Parathyroid adenoma (tissue), 2 donors: ENCODE data around the gene DIPK1A.

Source experiments
- H2AFZ ChIP-seq: fragments of 300-600 bp; sonication (generic); one replicate; pipeline ENCODE4 v1.7.0; 2017; ENCODE audit warnings: antibody characterized with exemption, mild to moderate bottlenecking
- H3K27ac ChIP-seq: fragments of 300-600 bp; sonication (generic); one replicate; pipeline ENCODE4 v1.7.0; 2017
- H3K27me3 ChIP-seq: fragments of 300-600 bp; sonication (generic); one replicate; pipeline ENCODE4 v1.7.0; 2017; ENCODE audit warnings: low read length; ENCODE audit not compliant: control insufficient read depth, insufficient read depth
- H3K36me3 ChIP-seq: fragments of 300-600 bp; sonication (generic); one replicate; pipeline ENCODE4 v1.7.0; 2017; ENCODE audit warnings: low read length; ENCODE audit not compliant: control insufficient read depth, insufficient read depth
- H3K4me1 ChIP-seq: fragments of 300-600 bp; sonication (generic); one replicate; pipeline ENCODE4 v1.7.0; 2017; ENCODE audit warnings: control low read depth
- H3K4me2 ChIP-seq: fragments of 300-600 bp; sonication (generic); one replicate; pipeline ENCODE4 v1.7.0; 2017; ENCODE audit warnings: low read length
- H3K4me3 ChIP-seq: fragments of 300-600 bp; sonication (generic); one replicate; pipeline ENCODE4 v1.7.0; 2017; ENCODE audit warnings: low read depth, low read length
- H3K79me2 ChIP-seq: fragments of 300-600 bp; sonication (generic); one replicate; pipeline ENCODE4 v1.7.0; 2017; ENCODE audit warnings: control low read depth
- H3K9ac ChIP-seq: fragments of 300-600 bp; sonication (generic); one replicate; pipeline ENCODE4 v1.7.0; 2017; ENCODE audit warnings: mild to moderate bottlenecking
- H3K9me3 ChIP-seq: fragments of 300-600 bp; sonication (generic); one replicate; pipeline ENCODE4 v1.7.0; 2017; ENCODE audit warnings: low read length; ENCODE audit not compliant: control insufficient read depth
- TF ChIP-seq, protein P1 (sequence below): fragments of 300-600 bp; sonication (generic); IDR thresholded peaks from one replicate; pipeline ENCODE4 v1.7.0; 2017; ENCODE audit warnings: antibody characterized with exemption, mild to moderate bottlenecking
- donor health status: primary hyperparathyroidism.

Gene DIPK1A

DNA sequence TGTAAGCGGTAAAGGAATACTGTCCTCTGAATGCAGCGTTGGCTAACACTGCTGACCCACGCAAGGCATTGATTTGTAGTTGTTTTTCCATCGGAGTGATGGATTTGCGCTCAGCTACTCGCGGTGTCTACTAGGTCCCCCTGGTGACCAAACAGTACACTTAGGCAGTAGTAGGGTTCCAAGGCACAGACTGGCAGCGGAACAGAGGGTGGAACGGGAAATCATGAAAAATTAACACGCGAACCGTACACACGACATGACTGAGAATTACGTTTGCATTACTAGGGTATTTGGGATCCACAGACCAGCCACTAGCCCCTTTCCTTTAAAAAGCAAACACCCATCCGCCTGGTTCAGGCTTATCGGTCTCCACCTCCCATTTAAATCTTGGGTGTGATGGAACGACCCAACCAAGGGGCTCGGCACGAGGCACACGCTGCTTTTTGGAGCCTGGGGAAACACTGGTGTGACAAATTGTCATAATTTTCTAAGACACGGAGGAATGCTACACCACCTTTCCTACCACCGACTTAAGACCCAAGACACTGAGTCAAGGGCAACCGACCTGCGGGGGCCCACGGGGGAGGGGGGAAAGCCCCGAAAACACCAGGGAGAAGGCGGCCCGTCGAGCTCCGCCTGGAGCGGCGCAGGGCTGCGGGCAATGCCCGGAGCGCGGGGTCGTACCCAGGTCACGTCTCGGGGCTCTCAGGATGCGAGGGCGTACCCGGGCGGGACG, 699 bp downstream of the DIPK1A start:
- Histone ChIP-seq H3K9ac (no peak overlapping the region), H3K27ac (peak overlapping the region; percentile 79), H3K36me3 (no peaks in the 10 kb centered on the region), H3K79me2 (no peaks in the 10 kb centered on the region), H3K27me3 (no peaks in the 10 kb centered on the region), H3K4me3 (peak overlapping the region; percentile 82), H3K4me1 (no peaks in the 10 kb centered on the region), H2AFZ (peak overlapping the region; percentile 81), H3K4me2 (peak overlapping the region; percentile 99), H3K9me3 (no peaks in the 10 kb centered on the region)
- TF ChIP-seq, protein P1, sequence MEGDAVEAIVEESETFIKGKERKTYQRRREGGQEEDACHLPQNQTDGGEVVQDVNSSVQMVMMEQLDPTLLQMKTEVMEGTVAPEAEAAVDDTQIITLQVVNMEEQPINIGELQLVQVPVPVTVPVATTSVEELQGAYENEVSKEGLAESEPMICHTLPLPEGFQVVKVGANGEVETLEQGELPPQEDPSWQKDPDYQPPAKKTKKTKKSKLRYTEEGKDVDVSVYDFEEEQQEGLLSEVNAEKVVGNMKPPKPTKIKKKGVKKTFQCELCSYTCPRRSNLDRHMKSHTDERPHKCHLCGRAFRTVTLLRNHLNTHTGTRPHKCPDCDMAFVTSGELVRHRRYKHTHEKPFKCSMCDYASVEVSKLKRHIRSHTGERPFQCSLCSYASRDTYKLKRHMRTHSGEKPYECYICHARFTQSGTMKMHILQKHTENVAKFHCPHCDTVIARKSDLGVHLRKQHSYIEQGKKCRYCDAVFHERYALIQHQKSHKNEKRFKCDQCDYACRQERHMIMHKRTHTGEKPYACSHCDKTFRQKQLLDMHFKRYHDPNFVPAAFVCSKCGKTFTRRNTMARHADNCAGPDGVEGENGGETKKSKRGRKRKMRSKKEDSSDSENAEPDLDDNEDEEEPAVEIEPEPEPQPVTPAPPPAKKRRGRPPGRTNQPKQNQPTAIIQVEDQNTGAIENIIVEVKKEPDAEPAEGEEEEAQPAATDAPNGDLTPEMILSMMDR: peak; percentile 55

DNA sequence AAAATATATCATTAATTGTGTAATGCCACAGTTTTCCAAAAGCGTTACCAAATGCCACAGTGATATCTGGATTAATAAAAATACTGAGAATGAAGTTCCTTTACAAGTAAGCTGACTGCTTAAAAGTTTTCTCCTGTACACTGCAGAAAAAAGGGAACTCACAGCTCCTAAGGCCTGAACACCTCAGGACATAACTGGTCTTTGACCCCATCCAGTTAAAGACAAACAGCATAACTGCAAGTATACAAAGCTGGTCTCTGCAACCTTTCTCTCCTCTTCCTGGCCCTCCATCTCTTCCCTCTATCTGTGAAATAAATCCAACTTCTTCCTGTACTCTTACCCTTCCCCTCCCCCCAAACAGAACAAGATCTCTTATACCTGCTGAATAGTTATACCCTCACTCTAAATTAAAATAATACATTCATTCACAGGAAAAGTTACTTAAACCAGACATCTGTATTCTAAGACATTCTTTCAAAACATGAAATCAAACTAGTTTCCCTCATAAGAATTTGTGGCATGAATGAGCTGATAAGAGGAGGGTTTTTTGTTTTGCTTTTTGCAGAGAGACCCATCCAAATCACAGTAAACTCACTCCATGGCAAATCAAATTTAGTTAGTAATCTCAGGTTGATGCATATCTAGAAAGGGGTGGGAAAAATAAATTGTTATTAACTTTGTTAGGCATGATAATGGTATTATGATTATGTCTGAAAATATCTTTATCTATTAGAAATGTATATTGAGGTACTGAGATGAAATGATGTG, 2.9 kb downstream of the DIPK1A start:
- Histone ChIP-seq H3K9ac (no peak overlapping the region), H3K79me2 (no peaks in the 10 kb centered on the region), H3K4me2 (no peak overlapping the region), H3K9me3 (no peaks in the 10 kb centered on the region), H3K36me3 (no peaks in the 10 kb centered on the region), H3K27me3 (no peaks in the 10 kb centered on the region), H3K27ac (no peak overlapping the region), H3K4me3 (no peak overlapping the region), H2AFZ (no peak overlapping the region), H3K4me1 (no peaks in the 10 kb centered on the region)
- TF ChIP-seq, protein P1: no peak

DNA sequence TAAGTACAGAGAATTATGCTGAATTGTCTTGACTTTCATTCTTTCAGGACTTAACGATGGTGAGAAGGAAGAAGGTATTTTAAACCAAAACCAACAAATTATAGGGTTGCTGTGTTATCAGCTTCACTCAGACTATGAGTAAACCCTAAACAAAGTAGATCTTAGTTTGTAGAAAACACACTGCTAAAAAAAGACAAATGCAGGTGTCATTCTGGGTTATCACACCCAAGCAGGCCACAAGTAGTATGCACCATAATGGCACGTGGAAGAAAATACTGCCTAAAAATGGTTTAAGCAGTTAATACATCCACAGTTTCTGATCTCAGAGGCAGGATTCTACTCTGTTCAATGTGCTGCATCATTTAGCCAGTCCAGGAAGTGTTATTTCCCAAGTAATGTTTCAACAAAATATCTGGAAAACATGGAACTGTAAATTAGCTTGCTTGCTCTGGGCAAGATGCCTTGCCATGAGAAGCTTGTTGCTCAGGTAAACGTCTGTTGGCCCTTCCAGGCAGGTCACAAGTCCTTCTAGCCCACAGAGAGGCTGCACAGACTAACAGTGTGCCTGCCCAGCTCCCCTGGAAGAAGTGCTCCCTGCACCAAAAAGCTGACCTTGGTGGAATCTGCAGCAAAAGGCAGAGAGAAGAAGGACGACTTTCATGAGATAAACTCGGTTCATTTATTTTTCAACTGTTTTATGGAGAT, 4.1 kb downstream of the DIPK1A start:
- H3K9ac ChIP-seq: no peak overlapping the region
- H3K4me1 ChIP-seq: no peaks in the 10 kb centered on the region
- H3K27me3 ChIP-seq: no peaks in the 10 kb centered on the region
- no peaks in the 10 kb centered on the region for H3K9me3 ChIP-seq
- H3K27ac ChIP-seq: no peak overlapping the region
- no peaks in the 10 kb centered on the region for H3K36me3 ChIP-seq
- H2AFZ ChIP-seq: no peak overlapping the region
- TF ChIP-seq, protein P1: no peak
- no peak overlapping the region for H3K4me2 ChIP-seq
- H3K79me2 ChIP-seq: no peaks in the 10 kb centered on the region
- H3K4me3 ChIP-seq: no peak overlapping the region

DNA sequence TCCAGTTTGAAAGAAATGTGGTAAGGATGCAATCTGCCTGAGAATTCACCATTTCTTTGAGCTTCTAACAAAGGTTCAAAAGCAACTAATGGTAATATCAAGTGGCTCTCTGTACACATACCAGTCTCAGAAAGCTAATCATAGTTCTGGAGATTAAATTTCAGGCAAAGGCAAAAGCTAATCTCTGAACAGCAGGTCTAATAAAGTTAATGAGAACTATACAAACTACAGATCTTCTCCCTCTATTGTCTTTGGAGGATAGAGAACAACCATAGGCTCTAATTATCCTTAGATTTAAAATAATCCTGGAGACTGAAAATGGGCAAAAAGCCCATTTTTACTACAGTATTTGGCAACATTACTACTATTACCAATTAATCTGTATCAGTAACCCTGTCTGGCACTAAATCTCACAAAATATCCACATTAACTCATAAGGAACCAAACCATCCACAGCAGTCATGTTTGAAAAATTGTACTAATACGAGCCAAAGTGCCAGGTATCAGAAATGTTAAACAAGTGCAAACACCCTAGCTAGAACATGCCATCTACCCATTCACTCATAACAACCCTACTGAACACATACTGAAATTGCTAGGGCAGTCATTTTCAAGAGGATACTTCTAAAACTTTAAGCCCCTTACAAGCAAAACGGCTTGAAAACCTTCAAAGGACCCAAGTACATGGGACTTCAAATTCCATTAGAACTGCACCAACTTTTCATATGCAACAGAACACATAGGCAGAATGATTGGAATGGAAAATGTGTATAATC, 4.8 kb downstream of the DIPK1A start:
- TF ChIP-seq, protein P1: no peak
- Histone ChIP-seq H3K27ac (no peak overlapping the region), H2AFZ (no peak overlapping the region), H3K4me1 (no peaks in the 10 kb centered on the region), H3K27me3 (no peaks in the 10 kb centered on the region), H3K36me3 (no peaks in the 10 kb centered on the region), H3K9me3 (no peaks in the 10 kb centered on the region), H3K79me2 (no peaks in the 10 kb centered on the region), H3K4me3 (no peak overlapping the region), H3K4me2 (no peak overlapping the region), H3K9ac (no peak overlapping the region)
